ENCODE results near the gene PEX14. TPM values are rescaled to one million over a fixed set of nuclear protein-coding genes. Genes with fewer than 3 reads are reported as not detected.

Gene PEX14
- polyA plus RNA-seq, 3 donors, result 2.2 to 8.8 (median 2.7) TPM

DNA sequence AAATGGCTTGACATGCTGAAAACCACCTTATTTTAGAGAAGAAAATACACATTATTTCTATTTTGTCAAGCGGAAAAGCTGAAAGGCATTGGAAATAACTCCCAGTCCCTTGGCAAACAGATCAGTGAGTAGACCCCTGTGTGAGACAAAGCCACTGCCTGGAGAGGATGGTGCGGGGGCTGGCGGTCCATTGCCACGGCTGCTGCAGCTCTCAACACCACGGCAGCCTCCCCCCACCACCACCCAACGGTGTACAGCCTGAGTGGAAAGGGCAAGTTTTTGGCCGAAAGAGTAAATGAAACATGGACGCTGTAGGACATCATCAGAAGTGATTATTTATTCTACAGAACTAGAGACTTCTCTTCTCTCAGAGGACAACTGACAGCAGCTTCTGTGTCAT is 84.6 kb downstream of the PEX14 start:
- no peak overlapping the region for H3K4me3 ChIP-seq (replicated peaks in 1 of 3; ENCODE audit: low read depth in 2 of 3, low read length in 3 of 3)
- no peak overlapping the region for H3K27ac ChIP-seq (ENCODE audit: low read depth in 1 of 2, low read length in 2 of 2)
- H3K9me3 Mint-ChIP-seq, result peaks cover 12 to 17% (median 13%) of the 10 kb centered on the region in 7 donors
- H3K79me2 ChIP-seq (ENCODE audit: insufficient read depth, low read length), result no peaks in the 10 kb centered on the region
- 100% methylated on average over 4 of the region's 8 CpGs for WGBS (ENCODE audit: insufficient coverage)
- H3K9ac ChIP-seq (ENCODE audit: insufficient read depth, low read length, poor library complexity, severe bottlenecking), result no peak overlapping the region
- no peak for DNase-seq
- H3K4me2 ChIP-seq (replicated peaks; ENCODE audit: extremely low read depth, low read length, poor library complexity, severe bottlenecking), result no peak overlapping the region
- no peak overlapping the region for H3K4me3 Mint-ChIP-seq
- no peaks in the 10 kb centered on the region for H3K27me3 ChIP-seq (ENCODE audit: control insufficient read depth in 2 of 2, insufficient read depth in 2 of 2, low read length in 2 of 2)
- H3K27me3 Mint-ChIP-seq (ENCODE audit: low read depth in 3 of 3), result peaks cover 0 to 2% (median 1%) of the 10 kb centered on the region in 3 donors
- no peak overlapping the region for H3K27ac Mint-ChIP-seq
- peaks cover 9 to 27% of the 10 kb centered on the region in 2 donors for H3K36me3 Mint-ChIP-seq
- no peaks in the 10 kb centered on the region for H3K36me3 ChIP-seq (replicated peaks in 1 of 2; ENCODE audit: control insufficient read depth in 1 of 2, insufficient read depth in 2 of 2, low read length in 2 of 2)
- peaks cover 11 to 12% of the 10 kb centered on the region in 2 donors for H3K9me3 ChIP-seq (replicated peaks in 1 of 2; ENCODE audit: control insufficient read depth in 1 of 2, insufficient read depth in 1 of 2, low read length in 2 of 2)
- H3K4me1 Mint-ChIP-seq, result no peaks in the 10 kb centered on the region
- intact Hi-C loops (cut with micrococcal nuclease), result no loop called here
- H4K20me1 ChIP-seq (ENCODE audit: insufficient read depth, low read length), result peaks cover 6% of the 10 kb centered on the region
- no peaks in the 10 kb centered on the region for H3K4me1 ChIP-seq (ENCODE audit: control insufficient read depth in 1 of 2, insufficient read depth in 2 of 2, low read length in 2 of 2)
- TF ChIP-seq CTCF (IDR thresholded peaks at IDR 0.05), result no peak
- no peak overlapping the region for H2AFZ ChIP-seq (ENCODE audit: insufficient read depth, low read depth, low read length, poor library complexity, severe bottlenecking)

GRCh38 chr1:10561497-10561896 is 86.7 kb downstream of the PEX14 start:
- H3K79me2 ChIP-seq (ENCODE audit: insufficient read depth, low read length), result no peaks in the 10 kb centered on the region
- Mint-ChIP-seq H3K4me3 (no peak overlapping the region), H3K4me1 (no peaks in the 10 kb centered on the region), H3K27ac (no peak overlapping the region), H3K36me3 (peaks cover 9 to 30% of the 10 kb centered on the region in 2 donors), H3K9me3 (peaks cover 13 to 21% (median 15%) of the 10 kb centered on the region in 7 donors), H3K27me3 (ENCODE audit: low read depth in 3 of 3) (peaks cover 0 to 2% (median 1%) of the 10 kb centered on the region in 3 donors)
- TF ChIP-seq CTCF (IDR thresholded peaks at IDR 0.05), result no peak
- intact Hi-C loops (cut with micrococcal nuclease), result no loop called here
- H3K9ac ChIP-seq (ENCODE audit: insufficient read depth, low read length, poor library complexity, severe bottlenecking), result no peak overlapping the region
- no peaks in the 10 kb centered on the region for H3K36me3 ChIP-seq (replicated peaks in 1 of 2; ENCODE audit: control insufficient read depth in 1 of 2, insufficient read depth in 2 of 2, low read length in 2 of 2)
- H2AFZ ChIP-seq (ENCODE audit: insufficient read depth, low read depth, low read length, poor library complexity, severe bottlenecking), result no peak overlapping the region
- no peaks in the 10 kb centered on the region for H3K4me1 ChIP-seq (ENCODE audit: control insufficient read depth in 1 of 2, insufficient read depth in 2 of 2, low read length in 2 of 2)
- H3K4me2 ChIP-seq (replicated peaks; ENCODE audit: extremely low read depth, low read length, poor library complexity, severe bottlenecking), result no peak overlapping the region
- H3K27me3 ChIP-seq (ENCODE audit: control insufficient read depth in 2 of 2, insufficient read depth in 2 of 2, low read length in 2 of 2), result no peaks in the 10 kb centered on the region
- peaks cover 6% of the 10 kb centered on the region for H4K20me1 ChIP-seq (ENCODE audit: insufficient read depth, low read length)
- H3K9me3 ChIP-seq (replicated peaks in 1 of 2; ENCODE audit: control insufficient read depth in 1 of 2, insufficient read depth in 1 of 2, low read length in 2 of 2), result peaks cover 11 to 15% of the 10 kb centered on the region in 2 donors
- no peak overlapping the region for H3K4me3 ChIP-seq (replicated peaks in 1 of 3; ENCODE audit: low read depth in 2 of 3, low read length in 3 of 3)
- DNase-seq, result no peak
- H3K27ac ChIP-seq (ENCODE audit: low read depth in 1 of 2, low read length in 2 of 2), result no peak overlapping the region

Data from CD14-positive monocyte (primary cell).